Stimulated activated CD4-positive, alpha-beta T cell treated with anti-CD3 and anti-CD28 coated beads, Interleukin-1b, Interleukin-23, amount 100 ng/mL, for 1 hour (primary cell): Measurements from ENCODE around the gene HS3ST3B1.

ENCODE experiments used
- DNase-seq, 2 donors: peaks; one replicate each; pipeline ENCODE4 v3.0.0-alpha.2; 2020; ENCODE audit warnings: low read depth in 2 of 2

Gene HS3ST3B1

GRCh38 chr17:14321476-14321949 is 20.6 kb downstream of the HS3ST3B1 start:
- DNase-seq: no peak

- no peak for DNase-seq
Measured at GRCh38 chr17:14321980-14322776, 21.3 kb downstream of the HS3ST3B1 start.

GRCh38 chr17:14323522-14323981 is 22.7 kb downstream of the HS3ST3B1 start:
- no peak for DNase-seq

- DNase-seq: no peak
Measured at GRCh38 chr17:14325618-14326167, 24.8 kb downstream of the HS3ST3B1 start.

DNA sequence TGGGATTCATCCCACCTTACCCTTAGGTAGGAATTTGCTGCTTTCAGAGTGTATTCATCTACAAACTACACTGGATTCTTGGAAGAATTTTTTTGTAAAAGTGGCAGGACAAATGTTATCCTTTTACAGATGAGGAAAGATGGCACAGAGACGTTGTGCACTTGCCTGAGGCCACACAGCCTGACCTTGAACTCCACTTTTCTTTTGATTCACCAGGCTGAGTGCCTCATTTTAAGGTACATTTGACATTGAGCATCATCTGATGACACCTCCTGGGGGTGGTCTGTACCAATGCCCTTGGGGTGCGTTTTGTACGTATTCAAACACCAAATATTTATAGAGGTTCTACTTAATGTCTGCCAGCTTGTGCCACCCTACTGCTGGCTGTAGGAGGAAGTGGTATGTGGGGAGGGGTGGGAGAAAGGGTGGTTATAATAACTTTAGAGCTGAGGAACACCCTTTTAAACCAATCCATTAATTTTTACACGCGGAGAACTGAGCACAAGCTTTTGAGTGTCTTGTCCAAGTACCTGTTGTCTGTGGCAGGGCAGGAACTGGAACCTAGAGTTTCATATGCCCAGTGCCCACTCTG is 29.1 kb downstream of the HS3ST3B1 start:
- no peak for DNase-seq

- DNase-seq: no peak
Measured at GRCh38 chr17:14330492-14330962, 29.6 kb downstream of the HS3ST3B1 start.

- DNase-seq: no peak
Measured at GRCh38 chr17:14331225-14331981, 30.5 kb downstream of the HS3ST3B1 start.

- DNase-seq: no peak
Measured at GRCh38 chr17:14331982-14332298, 31.1 kb downstream of the HS3ST3B1 start.

DNA sequence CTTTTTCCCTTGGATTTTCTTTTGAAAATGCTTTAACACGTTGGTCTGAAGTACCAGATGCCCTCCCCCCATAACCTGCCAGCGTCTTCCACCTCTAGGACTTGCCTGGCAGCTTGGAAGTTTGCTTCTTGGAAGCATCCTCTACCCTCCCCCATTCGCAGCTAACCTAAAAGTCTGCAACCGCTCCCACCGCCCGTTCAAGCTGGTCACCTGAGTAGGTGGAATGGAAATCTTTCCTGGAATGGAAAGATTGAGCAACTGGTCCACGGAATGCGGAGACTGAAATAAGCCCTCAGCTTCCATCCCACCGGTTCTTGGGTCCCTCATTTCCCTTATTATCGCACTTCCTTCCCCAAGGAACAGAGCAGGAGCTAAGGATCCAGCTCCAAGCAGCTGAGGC is 31.4 kb downstream of the HS3ST3B1 start:
- DNase-seq: no peak

DNA sequence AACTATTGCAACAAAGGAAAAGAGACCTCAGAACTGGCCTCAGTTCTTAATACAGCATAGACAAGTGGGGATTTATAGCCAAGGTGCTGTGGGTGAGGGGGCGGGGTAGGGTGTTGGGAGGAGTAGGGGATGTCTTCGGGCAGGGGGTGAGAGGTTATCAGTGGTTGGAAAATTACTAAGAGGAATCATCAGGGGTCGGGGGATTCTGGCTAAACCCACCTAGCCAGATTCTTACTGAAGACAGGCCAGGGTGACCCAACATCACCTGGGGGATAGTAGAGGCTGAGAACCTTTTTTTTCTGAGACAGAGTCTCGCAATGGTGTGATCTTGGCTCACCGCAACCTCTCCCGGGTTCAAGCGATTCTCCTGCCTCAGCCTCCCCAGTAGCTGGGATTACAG is 32.6 kb downstream of the HS3ST3B1 start:
- no peak for DNase-seq

DNA sequence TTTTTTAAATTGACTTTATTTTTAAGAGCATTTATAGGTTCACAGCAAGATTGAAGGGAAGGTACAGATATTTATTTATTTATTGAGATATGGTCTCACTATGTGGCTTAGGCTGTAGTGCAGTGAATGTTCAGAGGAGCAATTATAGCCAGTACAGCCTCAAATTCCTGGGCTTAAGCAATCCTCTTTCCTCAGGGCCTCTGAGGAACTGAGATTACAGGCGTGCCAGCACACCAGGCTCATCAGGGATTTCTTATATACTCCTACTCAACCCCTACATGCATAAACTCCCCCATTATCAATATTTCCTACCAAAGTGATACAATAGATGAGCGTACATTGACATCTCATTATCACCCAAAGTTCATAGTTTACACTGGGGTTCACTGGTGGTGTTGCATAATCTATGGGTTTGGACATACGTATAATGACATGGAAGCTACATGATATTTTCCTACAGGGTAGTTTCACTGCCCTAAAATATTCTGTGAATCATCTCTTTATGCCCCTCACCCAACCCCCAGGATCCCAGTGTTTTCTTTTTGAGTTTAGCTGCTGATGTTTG is 33.5 kb downstream of the HS3ST3B1 start:
- no peak for DNase-seq

DNA sequence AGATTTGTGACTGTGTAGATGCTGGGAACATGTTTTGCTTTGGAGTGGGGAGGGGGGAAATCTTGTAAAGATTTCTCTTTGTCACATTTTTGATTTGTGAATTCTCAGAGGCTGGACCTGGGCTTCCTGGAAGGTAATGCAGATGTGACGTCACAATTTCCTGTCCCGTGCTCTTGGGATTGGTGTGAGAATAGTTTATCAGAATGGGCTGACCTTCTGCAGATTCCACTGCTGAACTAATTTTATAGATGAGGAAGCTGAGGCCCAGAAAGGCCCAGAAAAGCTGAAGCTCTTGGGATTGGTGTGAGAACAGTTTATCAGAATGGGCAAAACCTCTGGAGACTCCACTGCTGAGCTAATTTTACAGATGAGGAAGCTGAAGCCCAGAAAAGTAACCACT is 34.0 kb downstream of the HS3ST3B1 start:
- no peak for DNase-seq

DNA sequence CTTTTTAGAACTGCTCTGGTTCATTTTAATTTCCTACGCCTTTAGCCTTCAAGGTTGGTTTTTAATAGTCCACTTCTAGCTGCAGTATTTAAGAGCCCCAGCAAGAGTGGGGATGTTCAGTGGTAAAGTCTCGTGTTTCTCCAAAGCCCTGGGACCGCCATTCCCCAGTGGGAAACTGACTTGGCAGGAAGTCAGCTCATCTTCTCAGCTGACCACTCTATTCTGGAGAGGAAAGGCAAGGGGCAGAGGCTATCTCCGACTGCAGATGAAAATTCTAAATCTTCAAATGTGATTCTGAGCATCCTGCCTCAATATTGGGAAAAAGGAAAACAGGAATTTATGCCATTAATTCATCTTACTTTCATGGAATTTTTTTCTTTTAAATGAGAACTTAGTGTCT is 35.5 kb downstream of the HS3ST3B1 start:
- no peak for DNase-seq

- no peak for DNase-seq
Measured at GRCh38 chr17:14337596-14338079, 36.8 kb downstream of the HS3ST3B1 start.

DNA sequence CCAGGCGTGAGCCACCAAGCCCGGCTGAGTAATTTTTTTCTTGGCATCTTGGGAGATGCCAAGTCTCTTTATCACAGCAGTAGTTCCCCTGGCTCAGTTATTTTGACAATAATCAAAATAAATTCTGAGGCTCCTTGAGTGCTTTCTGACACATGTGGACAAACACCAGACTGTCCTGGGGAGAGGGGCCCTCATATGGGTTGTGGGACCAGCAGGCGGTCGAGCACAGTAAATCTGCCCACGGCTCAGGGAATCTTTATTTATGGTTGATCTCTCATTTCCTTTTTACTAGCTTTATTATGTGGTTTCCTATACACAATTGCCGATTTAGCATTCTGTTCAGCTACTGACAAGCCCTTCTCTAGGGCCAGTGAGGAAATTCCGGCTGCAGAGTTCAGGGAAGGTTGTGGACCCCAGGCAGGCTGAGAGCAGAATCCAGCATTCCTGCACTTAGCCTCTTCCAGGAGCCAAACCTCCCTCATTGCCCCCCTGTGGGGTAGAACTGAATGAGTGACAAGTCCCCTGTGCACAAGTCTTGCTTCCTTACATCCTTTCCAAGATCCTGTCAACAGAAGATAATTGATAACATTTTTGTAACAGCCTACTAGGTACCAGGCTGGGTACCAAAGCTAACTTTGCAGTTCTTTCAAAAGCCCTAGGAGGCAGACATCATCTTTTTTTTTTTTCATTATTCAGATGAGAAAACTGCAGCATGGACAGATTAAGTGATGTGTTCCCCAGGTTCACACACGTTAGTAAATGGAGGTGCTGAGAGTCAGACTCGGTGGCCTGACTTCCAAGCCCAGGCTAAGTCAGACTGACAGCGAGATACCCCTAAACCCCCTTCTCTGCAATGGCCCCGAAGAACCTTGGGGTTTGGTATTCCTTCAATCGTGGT is 40.2 kb downstream of the HS3ST3B1 start:
- no peak for DNase-seq

- DNase-seq: no peak
Measured at GRCh38 chr17:14341866-14342265, 41.0 kb downstream of the HS3ST3B1 start.

GRCh38 chr17:14346801-14347200 is 45.9 kb downstream of the HS3ST3B1 start:
- no peak for DNase-seq

GRCh38 chr17:14351493-14351892 is 50.6 kb downstream of the HS3ST3B1 start:
- DNase-seq: no peak

- no peak for DNase-seq
Measured at GRCh38 chr17:14352136-14352535, 51.3 kb downstream of the HS3ST3B1 start.

DNA sequence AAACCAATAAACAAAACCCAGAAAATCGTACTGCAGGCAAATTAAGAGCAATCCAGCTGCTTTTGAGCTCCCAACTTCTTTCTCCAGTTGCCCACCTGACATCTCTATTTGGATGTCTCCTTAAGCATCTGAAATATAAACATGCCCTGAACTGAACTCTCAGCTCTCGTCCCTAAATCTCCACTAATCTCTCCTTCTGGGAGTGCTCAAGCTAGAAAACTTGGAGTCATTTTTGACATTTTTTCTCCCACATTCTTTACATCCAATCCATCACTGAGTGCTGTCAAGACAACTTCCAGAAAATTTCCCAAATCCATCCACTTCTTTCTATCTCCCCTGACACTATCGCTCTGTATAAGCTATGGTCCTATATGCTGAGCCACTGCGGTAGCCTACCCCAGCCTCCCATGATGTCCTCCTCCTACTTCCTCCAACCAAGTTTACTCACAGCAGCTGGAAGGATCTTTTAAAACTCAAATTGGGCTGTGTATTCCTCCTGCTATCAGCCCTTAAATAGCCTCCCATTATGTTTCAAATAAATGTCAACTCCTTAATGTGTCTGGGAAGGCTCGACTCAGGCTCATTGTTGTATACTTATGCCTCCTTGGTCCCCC is 53.1 kb downstream of the HS3ST3B1 start:
- DNase-seq: no peak
